Ureter (tissue), 1 donor: ENCODE measurements around the gene IPO11. TPM values are rescaled to one million over a fixed set of nuclear protein-coding genes. Genes with fewer than 3 reads are reported as not detected.
"Not testable (repeated sequence)": the region's sequence is repeated elsewhere in the genome, so short reads cannot be mapped to it uniquely, and the experiment has no call there.

Source experiments
- DNase-seq: peaks from one replicate; pipeline ENCODE4 v3.0.0-alpha.2; 2020; ENCODE audit warnings: low spot score
- total RNA-seq: library from RNA; stranded (reverse); gene quantifications from one replicate; pipeline ENCODE4 v1.2.4, GENCODE V29; 2023
- donor health status: DM: yes; HTN: yes; CAD: no.

The IPO11 gene
- total RNA-seq, 1 donor from 2014 or later, result 48.9 TPM

DNA sequence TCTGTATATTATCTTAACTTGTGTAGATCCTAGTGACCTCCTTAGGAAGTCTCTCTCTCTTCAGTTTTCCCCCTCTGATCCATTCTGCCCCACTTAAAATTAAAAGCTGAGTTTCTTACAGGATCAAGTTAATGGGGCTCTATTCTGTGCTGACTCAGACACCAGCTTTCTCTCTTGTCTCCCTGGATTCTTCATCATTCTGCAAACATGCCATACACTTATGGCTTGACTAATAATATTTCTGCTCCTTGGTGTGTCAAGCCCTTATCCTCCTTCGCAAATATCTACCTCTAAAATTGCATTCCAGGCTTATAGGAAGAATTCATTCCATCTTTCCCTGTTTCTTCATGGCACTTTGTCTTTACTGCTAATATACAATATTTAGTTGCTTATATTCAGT is 184.1 kb downstream of the IPO11 start:
- DNase-seq, result no peak

DNA sequence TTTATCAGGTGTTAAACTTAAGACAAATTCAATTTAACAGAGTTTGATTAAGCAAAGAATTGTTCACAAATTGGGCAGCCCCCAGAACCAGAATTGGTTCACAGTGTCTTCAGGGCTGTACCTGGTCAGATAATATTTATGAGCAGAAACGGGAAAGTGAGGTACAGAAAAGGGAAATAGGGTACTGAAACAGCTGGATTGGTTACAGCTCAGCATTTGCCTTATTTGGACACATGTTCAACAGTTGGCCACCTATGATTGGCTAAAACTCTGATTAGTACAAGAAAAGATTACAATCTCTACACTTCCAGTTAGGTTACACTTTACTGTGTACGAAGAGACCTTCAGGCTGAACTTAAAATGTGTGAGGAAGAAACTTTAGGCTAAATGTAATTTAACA is 184.8 kb downstream of the IPO11 start:
- no peak for DNase-seq

DNA sequence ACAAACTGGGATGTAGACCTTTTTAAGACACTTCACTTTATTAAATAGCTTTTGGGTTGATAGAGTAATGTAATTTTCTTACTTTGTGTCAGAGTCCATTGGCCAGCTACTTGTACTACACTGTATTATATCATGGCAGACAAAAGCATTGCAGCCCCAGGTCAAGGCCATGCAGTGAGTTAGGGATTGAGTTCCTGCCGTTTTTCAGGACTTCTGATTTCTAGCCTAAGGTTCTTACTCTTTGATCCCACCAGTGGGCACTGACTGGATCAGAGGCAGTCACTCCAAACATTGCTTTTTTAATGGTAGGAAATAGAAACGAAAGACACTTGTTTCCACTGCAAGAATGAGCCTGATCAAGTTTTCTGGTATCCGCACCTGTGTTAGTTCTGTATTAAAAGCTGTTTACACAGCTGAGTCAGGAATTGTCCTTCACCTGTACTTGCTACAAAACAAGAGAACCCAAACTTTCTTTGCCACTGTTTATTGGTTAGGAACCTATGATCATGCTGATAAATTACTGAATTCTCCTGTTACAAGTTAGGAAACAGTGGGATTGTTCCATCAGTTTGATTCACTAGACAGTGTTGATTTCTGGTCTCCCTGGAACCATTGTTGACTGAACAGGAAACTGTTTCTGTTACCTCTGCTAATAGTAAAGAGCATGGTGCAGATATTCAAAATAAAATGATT is 188.1 kb downstream of the IPO11 start:
- DNase-seq, result no peak

DNA sequence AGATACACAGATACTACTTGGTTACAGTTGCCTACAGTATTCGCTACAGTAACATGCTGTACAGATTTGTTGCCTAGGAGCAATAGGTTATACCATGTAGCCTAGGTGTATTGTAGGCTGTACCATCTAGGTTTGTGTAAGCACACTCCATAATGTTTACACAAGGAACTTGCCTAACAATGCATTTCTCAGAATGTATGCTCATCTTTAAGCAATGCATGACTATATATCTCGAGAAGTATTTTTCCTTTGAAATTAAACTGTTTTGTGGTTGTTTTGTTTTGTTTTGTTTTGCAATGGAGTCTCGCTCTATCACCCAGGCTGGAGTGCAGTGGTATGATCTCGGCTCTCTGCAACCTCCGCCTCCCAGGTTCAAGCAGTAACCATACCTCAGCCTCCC is 191.4 kb downstream of the IPO11 start:
- no peak for DNase-seq

DNA sequence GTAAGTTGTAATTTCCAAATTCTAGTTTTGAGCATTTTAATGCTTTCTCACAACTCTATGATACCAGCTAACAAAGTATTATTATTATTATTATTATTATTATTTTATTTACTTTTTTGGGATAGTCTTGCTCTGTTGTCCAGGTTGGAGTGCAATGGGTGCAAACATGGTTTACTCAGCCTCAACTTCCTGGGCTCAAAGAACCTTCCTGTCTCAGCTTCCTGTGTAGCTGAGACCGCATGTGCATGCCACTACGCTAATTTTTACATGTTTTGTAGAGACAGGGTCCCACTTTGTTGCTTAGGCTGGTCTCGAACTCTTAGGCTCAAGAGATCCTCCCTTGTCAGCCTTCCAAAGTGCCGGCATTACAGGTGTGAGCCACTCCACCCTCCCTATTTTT is 193.1 kb downstream of the IPO11 start:
- DNase-seq, result no peak

DNA sequence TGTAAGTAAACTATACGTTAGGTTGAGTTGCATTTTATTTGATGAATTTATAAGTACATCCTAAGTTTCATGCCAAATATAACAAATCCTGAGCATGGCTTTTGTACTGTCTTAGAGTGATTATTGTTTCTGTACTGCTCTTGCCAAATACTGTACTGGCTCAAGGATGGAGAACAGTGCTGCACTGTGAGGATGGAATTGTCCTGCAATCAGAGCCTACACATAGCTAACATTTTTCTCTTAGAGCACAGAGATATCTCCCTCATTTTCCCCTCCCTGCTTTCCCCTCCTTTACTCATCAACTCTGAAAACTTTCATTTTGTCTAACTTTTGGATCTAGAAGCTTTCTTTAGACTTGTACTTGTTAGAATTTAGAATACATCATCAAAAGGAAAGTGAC is 194.3 kb downstream of the IPO11 start:
- no peak for DNase-seq

DNA sequence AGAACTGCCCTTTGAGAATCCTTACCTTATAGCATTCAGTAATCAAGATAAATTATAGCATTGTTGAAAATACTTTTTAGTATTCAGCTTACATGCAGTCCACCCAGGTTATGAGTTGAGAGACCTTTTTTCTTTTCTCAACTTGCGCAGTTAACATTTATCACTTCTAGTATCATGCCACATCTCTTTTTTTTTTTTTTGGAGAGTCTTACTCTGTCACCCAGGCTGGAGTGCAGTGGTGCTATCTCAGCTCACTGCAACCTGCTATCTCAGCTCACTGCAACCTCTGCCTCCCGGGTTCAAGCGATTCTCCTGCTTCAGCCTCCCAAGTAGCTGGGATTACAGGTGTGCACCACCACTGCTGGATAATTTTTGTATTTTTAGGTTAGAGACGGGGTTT is 195.1 kb downstream of the IPO11 start:
- DNase-seq, result no peak

DNA sequence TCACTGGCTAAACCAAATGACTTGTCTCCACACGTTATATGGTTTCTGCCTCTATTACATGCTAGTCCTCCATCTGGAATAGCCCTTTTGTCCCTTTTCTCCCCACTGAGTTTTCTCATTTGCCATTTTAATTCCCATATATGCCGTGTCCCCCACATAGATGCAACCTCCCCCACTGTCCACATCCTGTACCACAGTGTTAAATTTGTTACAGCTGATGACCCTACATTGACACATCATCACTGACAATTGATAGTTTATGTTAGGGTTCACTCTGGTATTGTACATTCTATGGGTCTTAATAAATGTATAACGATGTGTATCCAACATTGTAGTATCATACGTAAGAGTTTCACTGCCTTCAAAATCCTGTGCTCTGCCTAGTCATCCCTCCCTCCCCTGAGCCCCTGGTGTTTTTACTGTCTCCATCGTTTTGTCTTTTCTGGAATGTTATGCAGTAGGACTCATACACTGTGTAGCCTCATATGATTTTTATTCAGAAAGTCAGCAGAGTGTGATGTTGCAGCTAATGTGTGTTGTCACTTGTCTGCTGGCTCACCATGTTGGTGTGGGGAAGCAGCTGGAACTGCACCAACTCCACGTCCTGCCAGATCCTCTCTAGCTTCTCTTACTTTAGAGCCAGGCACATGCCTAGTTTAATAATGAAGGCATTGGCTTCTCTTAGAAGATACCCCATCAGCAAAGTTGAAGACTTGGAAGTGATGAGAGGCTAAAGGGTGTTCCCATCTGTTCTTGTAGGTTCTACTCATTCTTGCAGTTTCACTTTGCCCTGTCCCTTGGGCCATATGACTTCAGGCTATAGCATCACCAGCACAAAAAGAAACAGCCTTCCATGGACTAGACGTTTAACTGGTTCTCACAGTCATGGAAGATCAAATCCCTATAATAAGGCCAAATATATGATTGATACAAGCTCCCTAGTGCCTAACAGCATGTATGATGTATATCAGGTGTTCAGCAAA is 196.3 kb downstream of the IPO11 start:
- no peak for DNase-seq

DNA sequence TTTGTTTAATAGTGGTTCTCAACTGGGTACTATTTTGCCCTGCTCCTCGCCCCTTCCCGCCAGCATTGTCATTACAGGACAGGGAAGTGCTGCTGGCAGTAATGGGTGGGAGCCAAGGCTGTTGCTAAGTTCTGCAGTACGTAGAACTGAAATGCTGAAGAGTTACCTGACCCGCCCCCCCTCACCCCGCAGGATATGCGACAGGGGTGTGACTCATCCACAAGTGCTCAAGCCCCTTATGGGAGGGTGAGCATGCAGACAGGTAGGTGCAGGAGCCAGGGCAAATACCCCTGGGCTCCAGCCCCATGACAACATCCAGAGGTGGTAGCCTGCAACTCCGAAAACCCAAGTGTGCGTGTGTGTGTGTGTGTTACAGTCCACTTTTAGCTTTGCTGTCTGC is 201.8 kb downstream of the IPO11 start:
- no peak for DNase-seq

DNA sequence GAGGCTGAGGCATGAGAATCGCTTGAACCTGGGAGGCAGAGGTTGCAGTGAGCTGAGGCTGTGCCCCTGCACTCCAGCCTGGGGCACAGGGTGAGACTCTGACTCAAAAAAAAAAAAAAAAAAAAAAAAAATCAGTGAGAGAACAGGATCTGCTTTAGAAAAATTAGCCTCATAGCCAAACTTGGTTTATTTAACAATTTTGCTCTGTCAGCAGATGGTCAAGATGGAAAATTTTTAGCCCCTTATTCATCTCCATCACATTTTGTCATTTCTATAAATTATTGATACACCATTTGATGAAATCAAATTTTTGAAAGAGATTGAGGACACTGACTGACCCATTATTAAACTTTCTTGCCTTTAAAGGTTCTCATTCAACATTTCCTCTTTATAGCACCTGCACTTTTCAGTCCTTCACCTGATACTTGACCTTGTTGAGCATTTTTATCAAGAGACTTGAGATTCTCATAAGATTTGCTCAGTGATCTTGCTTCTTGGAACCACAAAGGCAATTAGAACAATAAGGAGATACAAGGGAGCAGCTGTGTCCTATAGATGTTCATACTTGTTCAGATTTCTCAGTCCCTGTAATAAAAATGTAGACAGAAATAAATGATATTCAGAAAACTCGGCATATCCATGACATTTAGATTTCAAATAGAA is 204.2 kb downstream of the IPO11 start:
- no peak for DNase-seq

DNA sequence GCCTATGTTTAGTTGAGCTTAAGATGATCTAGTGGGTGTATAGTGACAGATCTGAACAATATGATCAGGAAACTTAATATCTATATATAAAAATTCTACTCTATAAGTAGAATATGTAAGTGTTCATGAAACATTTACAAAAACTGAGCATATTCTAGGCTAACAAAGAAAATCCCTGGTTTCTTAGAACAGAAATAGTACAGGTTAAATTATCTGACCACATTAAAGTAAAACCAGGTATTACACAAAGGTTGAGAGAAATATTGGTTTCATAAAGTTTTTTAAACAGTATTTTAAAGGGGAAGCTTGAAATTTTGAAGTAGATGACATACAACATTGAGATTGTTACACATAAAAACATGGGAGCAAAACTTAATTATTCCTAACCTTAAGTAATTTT is 205.4 kb downstream of the IPO11 start:
- DNase-seq, result no peak

DNA sequence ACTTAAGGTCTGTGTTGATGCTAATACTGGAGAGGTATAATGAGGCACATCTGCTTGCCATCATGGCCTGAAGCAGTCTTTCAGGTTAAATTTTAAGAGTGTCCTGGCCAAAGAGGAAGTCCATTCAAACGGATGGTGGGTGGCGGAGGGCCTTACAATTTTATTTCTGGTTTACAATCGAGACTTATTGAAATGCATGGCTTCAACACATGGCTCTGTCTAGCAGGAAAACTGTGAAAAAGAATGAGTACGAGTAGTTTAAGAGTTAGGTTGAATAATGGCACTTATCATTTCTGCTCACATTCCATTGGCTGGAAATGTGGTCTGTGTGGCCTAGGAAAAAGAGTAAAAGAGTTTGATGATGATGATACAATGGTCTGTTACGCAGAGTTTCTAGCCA is 208.2 kb downstream of the IPO11 start:
- DNase-seq, result no peak

DNA sequence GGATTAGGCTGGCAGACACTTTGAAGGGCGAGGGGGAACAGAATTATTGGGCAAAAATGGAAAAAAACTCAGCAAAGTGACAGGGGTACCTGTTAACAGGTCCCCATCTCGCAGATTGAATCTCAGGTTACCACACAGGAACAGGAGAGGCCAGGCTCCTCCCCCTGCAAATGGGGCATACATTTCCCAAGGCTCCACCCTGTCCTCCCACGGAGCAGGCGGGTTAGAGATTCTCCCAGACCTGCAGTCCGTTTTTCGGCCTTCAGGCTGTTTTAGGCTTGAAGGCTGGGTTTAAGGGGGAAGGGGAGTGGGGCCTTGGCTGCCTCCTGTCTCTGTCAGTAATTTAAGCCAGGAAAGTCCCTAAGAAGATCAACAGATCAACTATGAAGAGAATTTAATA is 208.7 kb downstream of the IPO11 start:
- no peak for DNase-seq

DNA sequence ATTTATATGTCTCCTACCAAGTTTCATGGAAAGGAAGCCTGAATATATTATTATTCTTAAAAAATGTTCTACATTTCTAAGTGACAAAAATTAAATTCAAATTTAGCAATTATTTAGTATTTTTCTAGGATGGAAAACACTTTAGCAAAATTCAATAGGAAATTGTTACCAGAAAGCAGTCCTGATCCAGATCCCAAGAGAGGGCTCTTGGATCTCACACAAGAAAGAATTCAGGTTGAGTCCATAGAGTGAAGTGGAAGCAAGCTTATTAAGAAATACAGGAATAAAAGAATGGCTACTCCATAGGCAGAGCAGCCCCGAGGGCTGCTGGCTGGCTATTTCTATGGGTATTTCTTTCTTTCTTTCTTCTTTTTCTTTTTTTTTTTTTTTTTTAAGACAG is 210.7 kb downstream of the IPO11 start:
- DNase-seq, result no peak

DNA sequence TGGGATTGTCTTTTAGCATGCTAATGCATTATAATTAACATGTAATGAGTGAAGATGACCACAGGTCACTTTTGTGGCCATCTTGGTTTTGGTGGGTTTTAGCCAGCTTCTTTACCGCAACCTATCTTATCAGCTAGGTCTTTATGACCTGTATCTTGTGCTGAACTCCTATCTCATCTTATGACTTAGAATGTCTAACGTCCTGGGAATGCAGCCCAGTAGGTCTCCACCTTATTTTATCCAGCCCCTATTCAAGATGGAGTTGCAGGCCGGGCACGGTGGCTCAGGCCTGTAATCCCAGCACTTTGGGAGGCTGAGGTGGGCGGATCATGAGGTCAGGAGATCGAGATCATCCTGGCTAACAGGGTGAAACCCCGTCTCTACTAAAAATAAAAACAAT is 211.9 kb downstream of the IPO11 start:
- DNase-seq, result not testable (repeated sequence)

DNA sequence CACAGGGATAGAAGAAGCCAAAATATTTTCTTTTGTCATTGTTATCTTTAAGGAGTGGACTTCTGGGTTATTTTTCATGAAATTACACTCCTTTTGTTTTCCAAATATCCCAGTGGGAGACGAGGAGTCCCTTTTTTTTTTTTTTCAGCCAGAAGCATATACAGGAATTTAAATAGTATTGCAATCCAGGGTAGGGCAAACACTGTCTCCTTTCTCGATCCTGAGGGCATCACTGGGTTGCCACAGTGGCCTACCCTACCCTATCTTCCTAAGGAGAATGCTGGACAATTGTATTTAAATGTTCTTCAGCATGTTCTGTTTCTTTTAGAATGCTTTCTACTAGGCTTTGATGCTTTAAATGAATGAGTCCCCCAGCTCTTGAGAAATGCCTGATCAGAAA is 214.0 kb downstream of the IPO11 start:
- no peak for DNase-seq

DNA sequence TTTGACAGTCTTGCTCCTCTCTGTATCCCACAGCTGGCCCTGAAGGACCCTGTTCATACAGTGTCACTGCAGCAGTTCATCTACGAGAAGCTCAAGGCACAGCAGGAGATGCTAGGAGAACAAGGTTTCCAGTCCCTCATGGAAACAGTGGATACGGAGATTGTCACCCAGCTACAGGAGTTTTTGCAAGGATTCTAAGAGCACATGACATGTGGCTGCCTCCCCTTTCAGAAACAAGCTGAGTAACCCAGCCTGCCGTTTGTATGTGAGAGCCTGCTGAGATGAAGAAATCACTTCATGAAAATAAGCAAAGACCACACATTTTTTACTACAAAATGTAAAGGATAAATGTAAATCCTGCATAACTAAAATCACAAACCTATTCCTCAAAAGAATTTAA is 214.6 kb downstream of the IPO11 start:
- no peak for DNase-seq

DNA sequence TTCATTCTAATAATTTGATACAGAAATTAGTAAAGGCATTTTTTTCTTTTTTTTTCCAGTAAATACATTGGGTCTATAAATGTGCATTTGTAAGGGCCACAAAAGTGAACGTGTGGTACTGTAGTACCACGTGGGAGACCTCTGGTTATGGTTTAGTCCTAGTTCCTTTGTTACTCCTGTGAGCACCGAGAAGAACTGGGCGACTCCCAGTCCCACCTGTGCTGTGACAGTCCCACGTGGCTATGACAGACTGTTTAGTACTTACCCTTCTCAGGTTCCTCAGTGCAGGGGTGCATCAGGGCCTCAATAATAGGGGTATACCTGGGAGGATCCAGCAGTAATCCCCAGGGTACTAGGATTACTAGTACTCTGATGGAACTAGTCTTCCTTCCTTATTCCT is 215.3 kb downstream of the IPO11 start:
- no peak for DNase-seq

DNA sequence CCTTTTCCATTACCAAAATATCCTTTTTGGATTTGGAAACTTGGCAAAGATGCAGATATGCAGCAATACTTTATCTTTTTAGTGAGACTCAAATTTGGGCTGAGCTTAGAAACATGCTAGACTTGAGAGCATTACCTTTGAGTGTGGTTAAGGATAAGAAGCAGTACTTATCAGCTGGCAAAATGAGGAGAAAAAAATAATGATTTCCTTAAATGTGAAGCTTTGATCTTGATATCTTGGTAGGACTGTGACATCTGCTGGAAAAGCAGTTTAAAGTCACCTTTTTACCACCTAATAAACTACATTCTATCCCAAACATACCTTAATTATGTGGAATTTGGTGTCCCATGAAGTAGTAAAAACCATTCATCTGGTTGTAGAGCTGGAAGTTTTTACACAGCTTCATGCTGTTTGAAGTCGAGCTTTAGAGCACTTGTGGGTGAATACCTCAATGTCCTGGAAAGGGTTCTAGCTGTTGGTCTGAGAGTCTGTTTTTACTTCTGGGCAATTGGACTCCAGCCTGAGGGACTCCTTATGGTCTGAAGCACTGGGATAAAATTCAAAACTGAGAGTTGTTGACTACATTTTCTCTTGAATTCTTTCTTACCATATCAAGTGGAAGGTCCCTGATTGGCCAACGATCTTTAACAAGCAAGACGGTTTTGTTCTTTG is 219.5 kb downstream of the IPO11 start:
- DNase-seq, result no peak

DNA sequence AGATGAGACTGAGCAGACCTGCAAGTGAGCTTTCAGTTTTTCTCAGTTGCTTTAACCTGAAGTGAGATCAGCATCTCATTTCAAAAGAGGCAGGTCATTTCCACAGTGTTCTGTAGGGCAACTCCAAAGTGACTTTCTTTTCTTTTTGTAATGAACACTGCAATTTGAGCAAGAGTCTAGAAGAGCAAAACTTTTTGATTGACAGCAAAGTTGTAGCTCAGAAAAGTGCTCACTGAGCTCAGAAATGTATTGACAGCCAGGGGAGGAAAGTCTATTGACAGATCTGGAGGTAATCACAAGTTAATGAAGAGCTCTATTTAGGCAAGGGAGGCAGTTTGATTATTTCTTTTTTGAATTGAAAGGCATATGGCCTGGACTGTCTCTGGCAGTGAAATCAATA is 220.7 kb downstream of the IPO11 start:
- no peak for DNase-seq

DNA sequence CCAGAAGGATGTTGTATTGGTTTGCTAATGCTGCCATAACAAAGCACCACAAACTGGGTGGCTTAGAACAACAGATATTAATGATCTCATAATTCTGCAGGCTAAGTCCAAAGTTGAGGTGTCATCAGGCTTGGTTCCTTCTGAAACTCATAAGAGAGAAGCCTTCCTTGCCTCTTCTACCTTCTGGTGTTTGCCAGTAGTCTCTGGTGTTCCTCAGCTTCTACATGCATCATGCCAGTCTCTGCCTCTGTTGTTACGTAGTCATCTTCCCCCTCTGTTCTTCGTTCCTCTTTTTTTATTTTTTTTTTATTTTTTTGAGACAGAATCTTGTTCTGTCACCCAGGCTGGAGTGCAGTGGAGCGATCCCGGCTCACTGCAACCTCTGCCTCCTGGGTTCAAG is 227.9 kb downstream of the IPO11 start:
- DNase-seq, result no peak

DNA sequence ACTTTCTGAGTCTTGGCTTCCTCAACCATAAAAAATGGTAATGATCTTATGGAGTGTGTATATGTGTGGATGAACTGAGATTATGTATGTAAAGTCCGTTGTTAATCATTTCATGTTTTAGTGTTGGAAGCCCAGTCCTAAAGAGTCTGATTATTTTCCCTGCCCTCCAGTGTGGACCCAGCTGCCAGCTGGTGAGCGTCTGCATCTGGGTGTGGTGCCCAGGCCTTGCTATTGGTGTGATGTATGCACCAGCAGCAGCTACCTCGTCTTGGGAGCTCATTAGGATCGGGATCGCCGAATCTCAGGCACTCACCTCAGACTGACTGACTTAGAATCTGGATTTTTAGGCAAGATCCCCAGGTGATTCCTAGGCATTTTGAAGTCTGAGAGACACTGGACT is 229.9 kb downstream of the IPO11 start:
- DNase-seq, result no peak
